Activated T-cell treated with anti-CD3 and anti-CD28 coated beads, Interleukin-2, amount 50 U/mL, for 24 hours (primary cell): ENCODE data around the gene DSCAM.

Experiments
- DNase-seq: peaks from one replicate; pipeline ENCODE4 v3.0.0-alpha.2; 2020
- H3K27ac Mint-ChIP-seq: 2 replicates; pipeline ENCODE4 v1.8.0; 2020; ENCODE audit warnings: mild to moderate bottlenecking, mixed read lengths
- H3K27me3 Mint-ChIP-seq: 2 replicates; pipeline ENCODE4 v1.8.0; 2020; ENCODE audit warnings: mixed read lengths
- H3K36me3 Mint-ChIP-seq: 2 replicates; pipeline ENCODE4 v1.8.0; 2020; ENCODE audit warnings: low read depth, mixed read lengths
- H3K4me1 Mint-ChIP-seq: 2 replicates; pipeline ENCODE4 v1.8.0; 2020; ENCODE audit warnings: low read depth, mixed read lengths
- H3K4me3 Mint-ChIP-seq: 2 replicates; pipeline ENCODE4 v1.8.0; 2020; ENCODE audit warnings: mild to moderate bottlenecking, moderate library complexity, mixed read lengths
- H3K9me3 Mint-ChIP-seq: 2 replicates; pipeline ENCODE4 v1.8.0; 2020; ENCODE audit warnings: mixed read lengths

DSCAM gene

GRCh38 chr21:40766381-40766780 lies 80.6 kb downstream of the DSCAM start:
- H3K9me3 Mint-ChIP-seq, result no peaks in the 10 kb centered on the region
- no peak overlapping the region for H3K27ac Mint-ChIP-seq
- H3K4me1 Mint-ChIP-seq, result no peaks in the 10 kb centered on the region
- no peak for DNase-seq
- H3K36me3 Mint-ChIP-seq, result no peaks in the 10 kb centered on the region
- no peaks in the 10 kb centered on the region for H3K27me3 Mint-ChIP-seq
- H3K4me3 Mint-ChIP-seq, result no peak overlapping the region

GRCh38 chr21:40765811-40766210 lies 81.1 kb downstream of the DSCAM start:
- no peaks in the 10 kb centered on the region for H3K36me3 Mint-ChIP-seq
- H3K27ac Mint-ChIP-seq, result no peak overlapping the region
- DNase-seq, result no peak
- H3K9me3 Mint-ChIP-seq, result no peaks in the 10 kb centered on the region
- H3K4me1 Mint-ChIP-seq, result no peaks in the 10 kb centered on the region
- H3K27me3 Mint-ChIP-seq, result no peaks in the 10 kb centered on the region
- no peak overlapping the region for H3K4me3 Mint-ChIP-seq

- Mint-ChIP-seq H3K27ac (no peak overlapping the region), H3K27me3 (peaks cover 2% of the 10 kb centered on the region), H3K9me3 (peaks cover 2% of the 10 kb centered on the region), H3K36me3 (no peaks in the 10 kb centered on the region), H3K4me1 (no peaks in the 10 kb centered on the region), H3K4me3 (no peak overlapping the region)
- DNase-seq, result no peak
Measured at GRCh38 chr21:40760821-40761220, 86.1 kb downstream of the DSCAM start.

- H3K4me3 Mint-ChIP-seq, result no peak overlapping the region
- H3K36me3 Mint-ChIP-seq, result no peaks in the 10 kb centered on the region
- H3K27me3 Mint-ChIP-seq, result peaks cover 7% of the 10 kb centered on the region
- no peak for DNase-seq
- H3K4me1 Mint-ChIP-seq, result no peaks in the 10 kb centered on the region
- peaks cover 2% of the 10 kb centered on the region for H3K9me3 Mint-ChIP-seq
- H3K27ac Mint-ChIP-seq, result no peak overlapping the region
Measured at GRCh38 chr21:40759061-40759460, 87.9 kb downstream of the DSCAM start.

GRCh38 chr21:40757366-40757765 lies 89.6 kb downstream of the DSCAM start:
- H3K36me3 Mint-ChIP-seq, result no peaks in the 10 kb centered on the region
- H3K9me3 Mint-ChIP-seq, result peaks cover 2% of the 10 kb centered on the region
- DNase-seq, result no peak
- H3K4me1 Mint-ChIP-seq, result no peaks in the 10 kb centered on the region
- H3K27me3 Mint-ChIP-seq, result peaks cover 10% of the 10 kb centered on the region
- H3K4me3 Mint-ChIP-seq, result no peak overlapping the region
- H3K27ac Mint-ChIP-seq, result no peak overlapping the region

GRCh38 chr21:40754466-40754865 lies 92.5 kb downstream of the DSCAM start:
- no peak overlapping the region for H3K27ac Mint-ChIP-seq
- peaks cover 2% of the 10 kb centered on the region for H3K9me3 Mint-ChIP-seq
- no peak for DNase-seq
- H3K36me3 Mint-ChIP-seq, result no peaks in the 10 kb centered on the region
- H3K4me3 Mint-ChIP-seq, result no peak overlapping the region
- peaks cover 9% of the 10 kb centered on the region for H3K27me3 Mint-ChIP-seq
- no peaks in the 10 kb centered on the region for H3K4me1 Mint-ChIP-seq

GRCh38 chr21:40753756-40754155 lies 93.2 kb downstream of the DSCAM start:
- Mint-ChIP-seq H3K36me3 (no peaks in the 10 kb centered on the region), H3K4me1 (no peaks in the 10 kb centered on the region), H3K27ac (no peak overlapping the region), H3K4me3 (no peak overlapping the region), H3K27me3 (peaks cover 9% of the 10 kb centered on the region), H3K9me3 (peaks cover 2% of the 10 kb centered on the region)
- DNase-seq, result no peak

GRCh38 chr21:40752125-40752524 lies 94.8 kb downstream of the DSCAM start:
- no peaks in the 10 kb centered on the region for H3K36me3 Mint-ChIP-seq
- H3K27me3 Mint-ChIP-seq, result peaks cover 9% of the 10 kb centered on the region

GRCh38 chr21:40751221-40751620 lies 95.7 kb downstream of the DSCAM start:
- Mint-ChIP-seq H3K4me3 (no peak overlapping the region), H3K4me1 (no peaks in the 10 kb centered on the region), H3K36me3 (no peaks in the 10 kb centered on the region), H3K27me3 (peaks cover 9% of the 10 kb centered on the region), H3K9me3 (peaks cover 2% of the 10 kb centered on the region), H3K27ac (no peak overlapping the region)
- DNase-seq, result no peak

More at GRCh38 chr21:40752125-40752524, 94.8 kb downstream of the DSCAM start:
- Mint-ChIP-seq H3K4me1 (no peaks in the 10 kb centered on the region), H3K27ac (no peak overlapping the region), H3K9me3 (peaks cover 2% of the 10 kb centered on the region), H3K4me3 (no peak overlapping the region)
- no peak for DNase-seq

- no peak for DNase-seq
- Mint-ChIP-seq H3K4me3 (no peak overlapping the region), H3K9me3 (no peaks in the 10 kb centered on the region), H3K36me3 (no peaks in the 10 kb centered on the region), H3K27me3 (peaks cover 8% of the 10 kb centered on the region), H3K27ac (no peak overlapping the region), H3K4me1 (no peaks in the 10 kb centered on the region)
Measured at GRCh38 chr21:40736145-40736544, 110.8 kb downstream of the DSCAM start.

GRCh38 chr21:40733024-40733397 lies 113.9 kb downstream of the DSCAM start:
- Mint-ChIP-seq H3K4me1 (no peaks in the 10 kb centered on the region), H3K9me3 (no peaks in the 10 kb centered on the region), H3K27ac (no peak overlapping the region), H3K27me3 (peaks cover 2% of the 10 kb centered on the region), H3K4me3 (no peak overlapping the region), H3K36me3 (no peaks in the 10 kb centered on the region)
- no peak for DNase-seq

- no peak for DNase-seq
- Mint-ChIP-seq H3K4me3 (no peak overlapping the region), H3K27me3 (peaks cover 2% of the 10 kb centered on the region), H3K9me3 (no peaks in the 10 kb centered on the region), H3K27ac (no peak overlapping the region), H3K4me1 (no peaks in the 10 kb centered on the region), H3K36me3 (no peaks in the 10 kb centered on the region)
Measured at GRCh38 chr21:40732253-40733023, 114.5 kb downstream of the DSCAM start.

- DNase-seq, result no peak
- Mint-ChIP-seq H3K36me3 (no peaks in the 10 kb centered on the region), H3K27me3 (peaks cover 2% of the 10 kb centered on the region), H3K9me3 (no peaks in the 10 kb centered on the region), H3K4me1 (no peaks in the 10 kb centered on the region), H3K4me3 (no peak overlapping the region), H3K27ac (no peak overlapping the region)
Measured at GRCh38 chr21:40731206-40731605, 115.8 kb downstream of the DSCAM start.

- peaks cover 2% of the 10 kb centered on the region for H3K27me3 Mint-ChIP-seq
- no peaks in the 10 kb centered on the region for H3K36me3 Mint-ChIP-seq
- no peak overlapping the region for H3K27ac Mint-ChIP-seq
- H3K4me1 Mint-ChIP-seq, result no peaks in the 10 kb centered on the region
- H3K4me3 Mint-ChIP-seq, result no peak overlapping the region
- no peaks in the 10 kb centered on the region for H3K9me3 Mint-ChIP-seq
- no peak for DNase-seq
Measured at GRCh38 chr21:40730426-40730800, 116.5 kb downstream of the DSCAM start.

GRCh38 chr21:40729761-40730425 lies 117.1 kb downstream of the DSCAM start:
- no peak overlapping the region for H3K4me3 Mint-ChIP-seq
- DNase-seq, result no peak
- H3K4me1 Mint-ChIP-seq, result no peaks in the 10 kb centered on the region
- no peak overlapping the region for H3K27ac Mint-ChIP-seq
- peaks cover 2% of the 10 kb centered on the region for H3K27me3 Mint-ChIP-seq
- H3K9me3 Mint-ChIP-seq, result no peaks in the 10 kb centered on the region
- H3K36me3 Mint-ChIP-seq, result no peaks in the 10 kb centered on the region
